Hematopoietic multipotent progenitor cell treated with erythropoietin and hydrocortisone succinate and interleukin-3 and kit ligand, for 4 days (in vitro differentiated cells): ENCODE measurements around the gene SOX4.

Experiments
- DNase-seq: peaks from one replicate; pipeline ENCODE4 v3.0.0-alpha.2; 2015

SOX4 gene

DNA sequence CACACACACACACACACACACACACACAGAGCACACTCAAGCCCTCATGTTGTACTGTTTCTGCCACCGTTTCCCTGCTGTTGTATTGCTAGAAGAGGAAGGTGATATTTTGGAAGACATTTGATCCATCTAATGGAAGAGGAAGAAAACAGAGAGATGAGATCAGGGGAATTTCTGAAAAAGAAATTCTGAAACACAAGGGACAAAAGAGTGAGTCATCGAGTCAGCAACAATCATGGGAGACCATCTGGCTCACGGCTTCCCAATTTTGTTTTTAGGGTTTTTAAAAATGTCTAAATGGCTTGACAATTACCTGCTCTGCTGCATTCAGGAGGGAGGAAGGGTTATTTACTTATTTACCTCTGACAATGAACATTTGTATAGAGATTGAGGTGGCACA is 22.0 kb downstream of the SOX4 start:
- DNase-seq = peak; percentile 27

DNA sequence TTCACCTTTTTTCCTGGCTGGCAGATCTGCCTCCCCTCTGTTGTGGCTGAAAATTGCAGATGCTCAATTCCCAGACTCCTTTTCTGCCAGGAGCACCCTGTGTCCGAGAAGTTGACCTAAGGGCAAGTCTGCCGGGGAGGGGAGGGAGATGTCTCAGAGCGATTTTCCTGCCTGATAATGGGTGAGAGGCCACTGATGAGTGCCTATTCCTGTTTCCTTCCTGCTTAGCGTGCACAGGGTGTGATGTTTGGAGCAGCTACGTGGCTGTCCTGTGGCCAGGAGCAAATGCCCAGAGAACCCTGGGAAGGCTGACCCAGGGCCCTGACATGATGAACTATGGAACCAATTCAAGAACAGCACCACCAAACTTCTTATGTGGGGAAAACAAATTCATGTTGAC is 22.5 kb downstream of the SOX4 start:
- no peak for DNase-seq

DNA sequence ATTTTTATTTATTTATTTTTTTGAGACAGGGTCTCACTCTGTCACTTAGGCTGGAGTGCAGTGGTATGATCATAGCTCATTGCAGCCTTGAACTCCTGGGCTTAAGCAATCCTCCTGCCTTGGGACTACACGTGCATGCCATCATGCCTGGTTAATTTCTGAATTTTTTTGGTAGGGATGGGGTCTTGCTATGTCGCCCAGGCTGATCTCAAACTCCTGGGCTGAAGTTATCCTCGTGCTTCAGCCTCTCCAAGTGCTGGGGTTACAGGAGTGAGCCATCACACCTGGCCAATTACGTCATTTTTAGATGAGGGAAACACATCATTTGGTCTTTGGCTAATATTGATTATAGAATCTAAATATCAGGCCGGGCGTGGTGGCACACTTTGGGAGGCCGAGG is 32.1 kb downstream of the SOX4 start:
- DNase-seq = no peak

DNA sequence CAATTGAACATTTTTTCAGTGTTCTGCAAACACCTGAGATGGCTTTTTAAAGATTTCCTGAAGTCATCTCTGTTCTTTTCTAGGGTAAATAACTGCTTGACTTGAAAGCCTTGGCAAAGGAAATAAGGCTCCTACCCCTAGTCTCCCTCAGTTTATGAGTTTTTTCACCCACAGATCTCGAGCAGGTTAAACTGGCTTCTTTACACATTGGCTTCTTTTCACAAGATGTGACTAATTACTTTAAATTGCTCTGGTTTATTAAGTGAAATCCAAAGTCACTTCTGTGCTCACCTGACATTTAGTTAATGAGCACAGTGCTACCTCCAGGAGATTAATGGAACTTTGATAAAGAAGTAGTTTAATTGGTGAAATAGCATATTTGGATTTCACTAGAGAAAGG is 33.2 kb downstream of the SOX4 start:
- no peak for DNase-seq

DNA sequence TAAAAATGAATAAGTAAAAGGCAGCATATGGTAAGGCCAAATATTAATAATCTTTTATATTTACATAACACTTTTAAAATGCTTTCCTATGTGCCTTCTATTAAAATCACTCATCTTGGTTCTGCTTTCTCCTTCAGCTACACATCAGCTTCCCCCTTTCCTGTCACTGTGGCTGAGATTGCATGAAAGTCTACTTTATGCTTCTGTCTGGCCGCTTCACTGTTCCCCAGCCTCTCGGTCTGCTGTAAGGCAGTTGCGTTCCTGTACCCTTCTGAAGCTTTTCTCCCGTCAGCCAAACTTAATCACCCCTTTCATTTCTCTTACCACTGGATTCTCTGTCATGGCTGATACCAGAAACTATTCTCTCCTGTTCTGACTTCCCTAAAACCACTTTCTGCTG is 34.6 kb downstream of the SOX4 start:
- peak; percentile 51 for DNase-seq

DNA sequence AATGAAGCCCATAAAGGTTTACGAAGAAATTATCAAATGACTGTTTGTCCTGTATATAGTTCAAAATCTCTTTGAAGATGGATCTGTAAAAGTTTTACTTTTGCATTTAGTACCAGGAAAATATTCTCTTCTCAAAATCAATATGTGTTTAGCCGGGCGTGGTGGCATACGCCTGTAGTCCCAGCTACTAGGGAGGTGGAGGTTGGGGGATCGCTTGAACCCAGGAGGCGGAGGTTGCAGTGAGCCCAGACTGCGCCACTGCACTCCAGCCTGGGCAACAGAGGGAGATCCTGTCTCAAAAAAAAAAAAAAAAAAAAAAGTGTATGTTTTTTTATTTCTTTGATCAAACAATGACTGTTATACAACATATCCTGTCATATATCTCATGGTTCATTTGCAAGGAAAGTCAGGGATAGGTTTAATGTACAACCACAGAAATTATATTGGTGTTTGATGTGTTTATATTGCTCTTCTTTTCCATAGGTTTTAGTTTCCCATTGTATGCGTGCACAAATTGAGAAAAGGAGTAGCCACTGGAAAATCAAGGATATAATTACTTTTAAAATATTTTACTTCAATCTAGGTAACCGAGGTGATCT is 40.1 kb downstream of the SOX4 start:
- DNase-seq = no peak

DNA sequence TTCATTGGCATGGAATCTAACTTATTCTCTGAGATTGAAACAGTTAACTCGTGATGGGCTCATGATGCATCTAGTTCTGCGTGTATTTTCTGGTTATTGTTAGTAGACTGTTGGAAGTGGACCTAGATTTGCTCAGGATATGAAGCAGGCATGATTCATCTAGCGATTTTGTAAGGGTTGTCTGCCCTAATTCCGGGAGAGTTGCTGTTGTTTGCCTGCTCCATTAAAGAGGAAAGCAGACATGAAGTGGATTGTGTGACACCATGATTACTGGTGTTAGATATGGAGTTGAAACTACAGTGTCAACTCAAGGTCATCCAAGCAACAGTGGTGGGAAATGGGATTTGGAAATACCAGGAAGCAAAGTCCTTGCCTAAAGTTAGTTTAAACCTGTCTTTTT is 41.0 kb downstream of the SOX4 start:
- no peak for DNase-seq

DNA sequence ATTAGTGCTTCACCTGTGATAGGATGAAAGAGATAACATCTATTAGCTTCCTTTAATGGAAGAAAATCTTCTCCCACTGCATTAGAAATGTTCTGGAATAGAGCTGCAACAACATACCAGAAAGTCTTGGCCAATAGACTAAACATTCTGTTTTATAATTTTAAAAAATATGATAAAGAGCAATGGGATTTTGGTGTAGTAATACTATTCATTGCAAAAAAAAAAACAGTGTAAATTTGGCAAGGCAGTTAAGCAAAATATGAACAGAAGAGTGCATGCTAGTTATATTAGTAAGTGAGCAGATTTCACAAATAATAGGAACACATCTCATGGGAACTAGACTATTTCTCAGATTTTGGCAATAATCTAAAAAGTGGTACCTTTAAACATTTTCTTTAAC is 43.3 kb downstream of the SOX4 start:
- no peak for DNase-seq

DNA sequence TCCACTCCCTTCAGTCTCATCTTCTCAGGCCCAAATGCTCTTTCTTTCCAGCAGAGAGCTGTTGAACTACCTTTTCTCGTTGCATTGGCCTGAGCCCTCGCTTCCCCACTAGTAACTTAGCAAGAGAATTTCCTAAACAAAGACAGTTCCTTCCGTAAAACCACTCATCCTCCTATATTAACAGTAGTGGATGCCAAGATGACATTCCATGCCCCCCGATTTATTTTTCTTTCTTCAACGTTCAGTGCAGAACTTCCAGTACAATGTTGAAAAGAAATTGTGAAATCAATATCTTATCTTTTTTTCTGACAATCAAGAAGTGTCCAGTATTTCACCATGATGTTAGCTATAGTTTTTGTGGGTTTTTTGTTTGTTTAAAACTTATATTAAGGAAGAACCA is 45.8 kb downstream of the SOX4 start:
- peak; percentile 24 for DNase-seq
